ENCODE measurements around the gene CHAC1. TPM values are rescaled to one million over a fixed set of nuclear protein-coding genes. Genes with fewer than 3 reads are reported as not detected.

Gene CHAC1
- polyA plus RNA-seq, 1 experiment = 155 TPM

DNA sequence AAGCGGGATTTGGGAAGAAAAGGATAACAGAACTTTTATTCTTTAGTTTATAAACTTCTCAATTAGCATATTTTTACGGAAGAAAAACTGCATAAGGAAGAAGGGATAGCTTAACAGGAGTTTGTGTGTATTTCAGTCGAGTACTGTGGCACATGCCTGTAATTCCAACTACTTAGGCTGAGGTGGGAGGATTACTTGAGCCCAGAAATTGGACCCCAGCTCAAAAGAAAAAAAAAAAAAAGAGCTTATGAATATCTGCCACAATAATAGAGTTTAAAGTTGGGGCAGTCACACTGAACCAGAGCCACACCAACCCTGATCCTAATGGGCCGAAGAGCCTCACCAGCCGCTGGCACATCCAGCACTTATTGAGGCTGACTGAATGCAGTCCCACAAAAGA lies 31.1 kb downstream of the CHAC1 start:
- POLR2A ChIA-PET = interaction anchor here (0.7 kb wide), 1 partner anchor 198 kb away, joined by 7 read pairs; no protein-coding TSS in a partner anchor
- CTCF ChIA-PET = interaction anchor here (1.0 to 2.8 kb wide), 3 partner anchors 34 to 48 kb away, joined by 3 to 11 read pairs (median 8); no protein-coding TSS in a partner anchor

DNA sequence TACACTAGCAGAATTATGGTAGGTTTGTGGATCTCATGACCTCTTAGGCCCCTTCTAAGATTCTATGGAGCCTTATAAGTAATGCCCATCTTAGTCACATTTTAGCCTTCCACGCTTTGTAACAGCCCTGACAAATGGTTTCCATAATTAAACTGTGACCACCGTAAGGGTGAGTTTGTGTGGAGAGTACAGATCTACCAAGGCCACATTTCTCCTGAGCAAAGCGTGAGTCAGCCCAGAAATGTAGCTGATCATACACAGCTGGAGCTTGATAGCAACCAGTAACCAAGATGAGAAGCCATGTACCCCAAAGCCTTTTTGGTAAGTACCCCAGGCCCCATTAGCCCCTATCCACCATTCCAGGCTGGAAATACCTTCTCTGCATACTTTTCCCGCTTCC lies 31.7 kb downstream of the CHAC1 start:
- peak; percentile 70 for DNase-seq (ENCODE audit: low read depth)
- TF ChIP-seq, protein P1, sequence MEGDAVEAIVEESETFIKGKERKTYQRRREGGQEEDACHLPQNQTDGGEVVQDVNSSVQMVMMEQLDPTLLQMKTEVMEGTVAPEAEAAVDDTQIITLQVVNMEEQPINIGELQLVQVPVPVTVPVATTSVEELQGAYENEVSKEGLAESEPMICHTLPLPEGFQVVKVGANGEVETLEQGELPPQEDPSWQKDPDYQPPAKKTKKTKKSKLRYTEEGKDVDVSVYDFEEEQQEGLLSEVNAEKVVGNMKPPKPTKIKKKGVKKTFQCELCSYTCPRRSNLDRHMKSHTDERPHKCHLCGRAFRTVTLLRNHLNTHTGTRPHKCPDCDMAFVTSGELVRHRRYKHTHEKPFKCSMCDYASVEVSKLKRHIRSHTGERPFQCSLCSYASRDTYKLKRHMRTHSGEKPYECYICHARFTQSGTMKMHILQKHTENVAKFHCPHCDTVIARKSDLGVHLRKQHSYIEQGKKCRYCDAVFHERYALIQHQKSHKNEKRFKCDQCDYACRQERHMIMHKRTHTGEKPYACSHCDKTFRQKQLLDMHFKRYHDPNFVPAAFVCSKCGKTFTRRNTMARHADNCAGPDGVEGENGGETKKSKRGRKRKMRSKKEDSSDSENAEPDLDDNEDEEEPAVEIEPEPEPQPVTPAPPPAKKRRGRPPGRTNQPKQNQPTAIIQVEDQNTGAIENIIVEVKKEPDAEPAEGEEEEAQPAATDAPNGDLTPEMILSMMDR (IDR thresholded peaks at IDR 0.05; ENCODE audit: insufficient read depth, low read depth, low read length) = no peak
- Histone ChIP-seq H3K36me3 (ENCODE audit: control insufficient read depth, insufficient read depth, low read length) (peaks cover 14% of the 10 kb centered on the region), H3K4me3 (ENCODE audit: low read depth, low read length) (no peak overlapping the region), H3K27me3 (ENCODE audit: control insufficient read depth, insufficient read depth, low read length) (no peaks in the 10 kb centered on the region)
- CTCF ChIA-PET = interaction anchor here (1.0 to 2.8 kb wide), 2 partner anchors 43 to 47 kb away, joined by 3 to 11 read pairs; no protein-coding TSS in a partner anchor
- POLR2A ChIA-PET = no interaction called here

More for the DNA sequence above, 31.1 kb downstream of the CHAC1 start:
- DNase-seq (ENCODE audit: low read depth) = no peak
- TF ChIP-seq, protein P1 (IDR thresholded peaks at IDR 0.05; ENCODE audit: insufficient read depth, low read depth, low read length) = no peak
- H3K36me3 ChIP-seq (ENCODE audit: control insufficient read depth, insufficient read depth, low read length) = peaks cover 19% of the 10 kb centered on the region
- no peaks in the 10 kb centered on the region for H3K27me3 ChIP-seq (ENCODE audit: control insufficient read depth, insufficient read depth, low read length)
- no peak overlapping the region for H3K4me3 ChIP-seq (ENCODE audit: low read depth, low read length)

DNA sequence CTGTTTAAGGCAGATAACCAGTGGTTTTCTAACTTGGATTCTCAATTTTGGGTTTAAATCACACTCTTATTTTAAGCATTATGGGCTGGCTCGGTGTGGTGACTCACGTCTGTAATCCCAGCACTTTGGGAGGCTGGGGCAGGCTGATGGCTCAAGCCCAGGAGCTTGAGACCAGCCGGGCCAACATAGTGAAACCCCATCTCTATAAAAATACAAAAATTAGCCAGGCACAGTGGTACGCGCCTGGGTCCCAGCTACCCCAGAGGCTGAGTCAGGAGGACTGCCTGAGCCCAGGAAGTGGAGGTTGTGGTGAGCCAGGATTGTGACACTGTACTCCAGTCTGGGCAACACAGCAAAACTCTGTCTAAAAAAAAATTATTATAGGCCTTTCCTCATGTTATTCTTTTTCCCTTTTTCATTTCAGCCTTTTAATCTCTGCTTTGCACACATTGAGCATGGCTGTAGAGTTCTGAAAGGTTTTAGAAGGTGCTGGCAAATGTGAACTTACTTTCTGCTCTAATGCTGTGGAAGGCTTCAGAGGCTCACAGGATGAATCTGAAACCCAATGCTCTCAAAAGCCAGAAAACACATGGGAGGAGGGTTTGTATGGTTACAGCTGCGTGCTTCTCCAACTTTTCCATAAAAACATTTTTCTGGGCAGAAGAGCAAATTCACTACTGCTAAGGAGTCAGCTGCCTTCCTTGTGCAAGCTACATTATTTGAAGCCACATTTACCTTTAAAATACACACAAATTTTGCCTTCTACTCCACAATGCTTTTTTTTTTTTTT lies 32.5 kb downstream of the CHAC1 start:
- H3K36me3 ChIP-seq (ENCODE audit: control insufficient read depth, insufficient read depth, low read length) = peaks cover 14% of the 10 kb centered on the region
- POLR2A ChIA-PET = interaction anchor here (0.6 to 0.7 kb wide), 2 partner anchors 53 to 245 kb away, joined by 5 to 20 read pairs; partner anchors contain the start of gene CHP1
- no peak overlapping the region for H3K4me3 ChIP-seq (ENCODE audit: low read depth, low read length)
- no peak for DNase-seq (ENCODE audit: low read depth)
- CTCF ChIA-PET = interaction anchor here (1.0 to 2.8 kb wide), 2 partner anchors 44 to 47 kb away, joined by 3 to 11 read pairs; no protein-coding TSS in a partner anchor
- TF ChIP-seq, protein P1 (IDR thresholded peaks at IDR 0.05; ENCODE audit: insufficient read depth, low read depth, low read length) = no peak
- H3K27me3 ChIP-seq (ENCODE audit: control insufficient read depth, insufficient read depth, low read length) = no peaks in the 10 kb centered on the region

DNA sequence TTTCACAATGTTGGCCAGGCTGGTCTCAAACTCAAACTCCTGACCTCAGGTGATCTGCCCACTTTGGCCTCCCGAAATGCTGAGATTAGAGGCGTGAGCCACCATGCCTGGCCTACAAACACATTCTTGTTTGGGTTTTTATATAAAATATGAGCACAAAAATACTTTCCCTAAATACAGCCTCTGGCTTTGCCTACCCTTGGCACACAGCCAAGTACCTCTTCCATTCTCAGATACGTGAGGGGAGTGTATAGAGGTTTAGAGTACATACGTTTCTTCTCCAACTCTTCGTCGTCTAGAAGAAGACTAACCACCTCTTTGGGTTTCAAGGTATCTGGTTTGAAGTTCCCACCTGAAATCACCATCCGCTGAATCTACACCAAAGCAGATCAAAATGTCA lies 33.5 kb downstream of the CHAC1 start:
- POLR2A ChIA-PET = no interaction called here
- DNase-seq (ENCODE audit: low read depth) = no peak
- Histone ChIP-seq H3K4me3 (ENCODE audit: low read depth, low read length) (no peak overlapping the region), H3K27me3 (ENCODE audit: control insufficient read depth, insufficient read depth, low read length) (no peaks in the 10 kb centered on the region), H3K36me3 (ENCODE audit: control insufficient read depth, insufficient read depth, low read length) (peaks cover 11% of the 10 kb centered on the region)
- CTCF ChIA-PET = interaction anchor here (2.8 kb wide), 1 partner anchor 45 kb away, joined by 11 read pairs; no protein-coding TSS in a partner anchor
- TF ChIP-seq, protein P1 (IDR thresholded peaks at IDR 0.05; ENCODE audit: insufficient read depth, low read depth, low read length) = no peak

DNA sequence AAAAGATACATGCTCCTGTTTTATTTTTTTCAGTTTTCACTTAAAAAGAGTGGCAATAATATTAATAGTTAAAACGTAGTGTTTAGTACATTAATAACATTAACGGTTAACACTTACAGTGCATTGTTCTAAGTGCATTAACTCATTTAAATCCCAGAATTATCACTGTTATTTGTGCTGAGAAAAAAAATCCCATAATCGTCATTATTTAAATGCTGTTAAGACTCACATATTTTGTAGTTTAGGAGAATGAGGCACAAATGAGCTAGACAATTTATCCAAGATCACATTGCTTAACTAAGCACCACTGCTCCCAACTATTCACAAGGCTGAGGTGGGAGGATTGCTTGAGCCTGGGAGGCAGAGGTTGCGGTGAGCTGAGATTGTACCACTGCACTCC lies 34.9 kb downstream of the CHAC1 start:
- no peaks in the 10 kb centered on the region for H3K27me3 ChIP-seq (ENCODE audit: control insufficient read depth, insufficient read depth, low read length)
- ChIA-PET POLR2A (no interaction called here), CTCF (interaction anchor here (1.2 kb wide), 1 partner anchor 11 kb away, joined by 3 read pairs; no protein-coding TSS in a partner anchor)
- H3K4me3 ChIP-seq (ENCODE audit: low read depth, low read length) = no peak overlapping the region
- DNase-seq (ENCODE audit: low read depth) = no peak
- H3K36me3 ChIP-seq (ENCODE audit: control insufficient read depth, insufficient read depth, low read length) = peaks cover 8% of the 10 kb centered on the region
- TF ChIP-seq, protein P1 (IDR thresholded peaks at IDR 0.05; ENCODE audit: insufficient read depth, low read depth, low read length) = no peak
